ENCODE data around the gene LTV1. TPM values are rescaled to one million over a fixed set of nuclear protein-coding genes. Genes with fewer than 3 reads are reported as not detected.

LTV1 gene
- total RNA-seq, 4 donors from 2014 or later: 13.4 to 34.1 (median 14.0) TPM

DNA sequence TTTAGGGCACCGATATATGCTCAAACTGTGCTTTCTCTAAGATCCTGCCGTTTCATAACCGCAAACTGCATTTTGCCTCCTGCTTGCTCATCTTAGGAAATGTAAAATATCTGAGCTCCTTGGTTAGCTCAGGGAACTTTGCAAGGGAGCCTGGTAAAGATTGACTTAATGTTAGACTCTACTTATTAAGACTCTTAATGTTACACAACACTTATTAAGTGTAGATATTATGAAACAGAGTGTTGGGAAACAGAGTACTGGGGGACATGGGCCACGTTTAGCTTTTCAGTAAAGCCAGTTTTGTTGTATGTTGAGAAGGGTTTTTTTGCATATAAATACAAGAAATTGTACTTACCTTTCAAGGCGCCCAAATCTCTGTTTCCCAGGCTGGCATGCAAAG, 1.9 kb downstream of the LTV1 start:
- TF ChIP-seq, protein P1, sequence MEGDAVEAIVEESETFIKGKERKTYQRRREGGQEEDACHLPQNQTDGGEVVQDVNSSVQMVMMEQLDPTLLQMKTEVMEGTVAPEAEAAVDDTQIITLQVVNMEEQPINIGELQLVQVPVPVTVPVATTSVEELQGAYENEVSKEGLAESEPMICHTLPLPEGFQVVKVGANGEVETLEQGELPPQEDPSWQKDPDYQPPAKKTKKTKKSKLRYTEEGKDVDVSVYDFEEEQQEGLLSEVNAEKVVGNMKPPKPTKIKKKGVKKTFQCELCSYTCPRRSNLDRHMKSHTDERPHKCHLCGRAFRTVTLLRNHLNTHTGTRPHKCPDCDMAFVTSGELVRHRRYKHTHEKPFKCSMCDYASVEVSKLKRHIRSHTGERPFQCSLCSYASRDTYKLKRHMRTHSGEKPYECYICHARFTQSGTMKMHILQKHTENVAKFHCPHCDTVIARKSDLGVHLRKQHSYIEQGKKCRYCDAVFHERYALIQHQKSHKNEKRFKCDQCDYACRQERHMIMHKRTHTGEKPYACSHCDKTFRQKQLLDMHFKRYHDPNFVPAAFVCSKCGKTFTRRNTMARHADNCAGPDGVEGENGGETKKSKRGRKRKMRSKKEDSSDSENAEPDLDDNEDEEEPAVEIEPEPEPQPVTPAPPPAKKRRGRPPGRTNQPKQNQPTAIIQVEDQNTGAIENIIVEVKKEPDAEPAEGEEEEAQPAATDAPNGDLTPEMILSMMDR (IDR thresholded peaks at IDR 0.05; ENCODE audit: low read depth): no peak

DNA sequence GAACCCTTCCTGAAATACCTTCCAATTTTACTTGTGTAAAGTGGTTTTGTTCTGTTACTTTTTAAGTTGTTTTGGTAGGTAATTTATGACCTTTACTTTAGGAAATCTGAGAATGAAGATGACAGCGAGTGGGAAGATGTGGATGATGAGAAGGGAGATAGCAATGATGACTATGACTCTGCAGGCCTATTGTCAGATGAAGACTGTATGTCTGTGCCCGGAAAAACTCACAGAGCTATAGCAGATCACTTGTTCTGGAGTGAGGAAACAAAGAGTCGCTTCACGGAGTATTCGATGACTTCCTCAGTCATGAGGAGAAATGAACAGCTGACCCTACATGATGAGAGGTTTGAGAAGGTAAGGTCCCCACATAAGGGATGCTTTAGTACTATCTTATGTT, 14.5 kb downstream of the LTV1 start:
- TF ChIP-seq, protein P1 (IDR thresholded peaks at IDR 0.05; ENCODE audit: low read depth): no peak

DNA sequence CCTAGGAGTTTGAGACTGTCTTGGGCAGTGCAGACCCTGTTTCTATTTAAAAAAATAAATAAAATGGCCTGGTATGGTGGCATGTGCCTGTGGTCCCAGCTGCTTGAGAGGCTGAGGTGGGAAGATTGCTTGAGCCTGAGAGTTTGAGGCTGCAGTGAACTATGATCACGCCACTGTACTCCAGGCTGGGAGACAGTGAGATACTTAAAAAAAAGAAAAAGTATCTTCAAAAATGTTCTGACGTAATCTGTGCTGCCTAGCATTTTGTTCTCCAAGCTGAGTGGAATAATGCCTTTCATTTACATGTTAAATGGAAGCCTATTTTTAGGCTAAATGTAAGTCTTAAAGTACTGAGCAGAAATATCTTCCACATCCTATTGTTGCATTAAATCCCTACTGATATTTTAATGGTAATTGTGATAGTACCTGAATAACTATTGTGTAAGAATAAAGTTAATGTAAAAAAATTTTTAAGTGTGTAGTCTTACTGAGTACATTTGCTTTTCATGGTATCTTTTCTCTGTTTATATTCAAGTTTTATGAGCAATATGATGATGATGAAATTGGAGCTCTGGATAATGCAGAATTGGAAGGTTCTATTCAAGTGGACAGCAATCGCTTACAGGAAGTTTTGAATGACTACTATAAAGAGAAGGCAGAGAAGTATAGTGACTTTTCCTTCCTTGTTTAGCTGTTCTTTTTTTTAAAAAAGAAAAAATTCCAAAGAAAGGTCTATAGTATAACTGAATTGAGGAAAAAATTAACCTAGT, 16.9 kb downstream of the LTV1 start:
- TF ChIP-seq, protein P1 (IDR thresholded peaks at IDR 0.05; ENCODE audit: low read depth): no peak

DNA sequence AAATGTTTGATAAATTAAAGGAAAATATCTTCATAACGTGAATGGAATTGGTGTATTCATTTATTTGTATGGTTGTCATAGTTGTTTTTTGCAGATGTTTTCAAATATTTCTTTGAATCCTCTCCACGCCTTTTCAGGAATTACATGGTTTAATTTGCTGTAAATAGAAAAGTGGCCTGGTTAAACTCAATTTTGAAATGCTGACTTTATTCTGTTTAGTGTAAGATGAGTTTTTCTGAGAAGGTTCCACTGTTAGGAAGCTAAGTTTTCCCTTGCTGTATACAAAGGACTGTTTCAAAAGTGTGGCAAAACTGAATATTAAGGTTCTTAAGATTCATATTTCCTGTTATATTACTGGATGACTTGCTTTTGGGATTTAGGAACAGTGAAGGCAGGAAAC, 20.6 kb downstream of the LTV1 start:
- TF ChIP-seq, protein P1 (IDR thresholded peaks at IDR 0.05; ENCODE audit: low read depth): no peak

DNA sequence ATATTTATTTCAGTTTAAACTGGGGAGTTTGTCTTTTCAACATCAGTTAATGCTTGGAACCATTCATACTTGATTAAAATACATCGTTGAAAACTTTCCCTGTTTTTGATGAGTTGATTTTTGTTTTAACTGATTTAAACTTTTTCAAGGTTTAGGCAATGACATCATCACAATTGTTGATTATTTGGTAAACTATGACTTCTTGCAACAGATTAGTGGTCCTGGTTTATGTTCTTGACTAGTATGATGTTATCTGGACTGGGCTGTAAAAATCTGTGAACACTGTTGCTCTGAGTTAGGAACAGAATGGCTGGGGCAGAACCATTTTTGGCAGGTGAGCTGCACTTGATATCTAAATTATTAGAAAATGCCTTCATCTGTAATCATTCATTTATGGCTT, 21.1 kb downstream of the LTV1 start, which contains the start of gene ZC2HC1B:
Gene ZC2HC1B, plus strand, starts transcription at position 241 of the 400 bp plus-strand sequence. Its CDS starts 66 bp downstream, at position 307.
- TF ChIP-seq, protein P1 (IDR thresholded peaks at IDR 0.05; ENCODE audit: low read depth): no peak

DNA sequence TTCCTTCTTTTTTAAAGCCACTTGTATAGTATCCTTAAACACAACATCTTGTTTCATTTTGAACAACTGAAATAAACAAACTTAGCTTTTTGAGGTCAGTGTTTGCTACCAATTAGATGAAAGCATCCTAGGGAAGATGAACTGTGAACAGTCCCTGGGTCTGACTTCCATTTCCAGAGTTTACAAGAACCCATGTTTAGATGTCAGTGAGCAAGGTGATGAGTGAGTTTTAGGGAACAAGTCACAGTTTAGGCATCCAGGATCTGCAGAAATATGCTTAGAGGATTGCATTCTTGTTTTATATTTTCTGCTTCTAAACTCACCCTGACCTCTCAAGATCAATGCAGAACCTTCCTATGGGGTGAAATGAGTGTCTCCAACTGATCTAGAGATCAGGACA, 24.1 kb downstream of the LTV1 start:
- TF ChIP-seq, protein P1 (IDR thresholded peaks at IDR 0.05; ENCODE audit: low read depth): no peak

DNA sequence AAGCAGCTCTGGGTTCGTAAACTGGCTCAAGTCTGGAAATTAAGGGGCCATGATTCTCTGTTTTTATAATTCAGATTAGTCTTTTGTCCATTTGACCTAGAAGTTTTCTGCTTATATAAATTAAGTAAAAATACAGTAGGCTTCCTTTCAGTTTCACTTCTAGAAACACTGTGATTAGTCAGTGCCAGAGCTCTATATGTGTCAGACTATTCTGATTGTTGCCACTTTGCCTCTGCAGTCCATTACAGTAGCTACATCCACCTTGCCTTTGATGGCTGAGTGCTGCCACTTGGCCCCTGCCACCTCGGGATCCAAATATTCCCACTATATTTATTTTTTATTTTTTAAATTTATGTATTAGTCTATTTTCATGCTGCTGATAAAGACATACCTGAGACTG, 29.1 kb downstream of the LTV1 start:
- TF ChIP-seq, protein P1 (IDR thresholded peaks at IDR 0.05; ENCODE audit: low read depth): no peak

Data from subcutaneous adipose tissue (tissue), 4 donors.